HL-60 (cell line): Measurements from ENCODE around the gene SCYGR7.

Experiments used
- CTCF ChIP-seq: IDR thresholded peaks from one replicate; pipeline ENCODE4 v1.5.1; 2011; ENCODE audit warnings: low read length, control low read depth, inconsistent platforms; ENCODE audit not compliant: insufficient read depth
- GABPA ChIP-seq: IDR thresholded peaks from 2 replicates; pipeline ENCODE4 v1.6.1; 2012; ENCODE audit warnings: low read depth
- POLR2AphosphoS5 ChIP-seq: IDR thresholded peaks from 2 replicates; pipeline ENCODE4 v1.6.1; 2012; ENCODE audit warnings: low read depth
- REST ChIP-seq: IDR thresholded peaks from 2 replicates; pipeline ENCODE4 v1.6.1; 2012; ENCODE audit warnings: low read depth; ENCODE audit not compliant: insufficient replicate concordance
- SPI1 ChIP-seq: IDR thresholded peaks from 2 replicates; pipeline ENCODE4 v1.6.1; 2012; ENCODE audit warnings: low read depth, mild to moderate bottlenecking, borderline replicate concordance

- TF ChIP-seq CTCF (no peak), POLR2AphosphoS5 (no peak), REST (no peak), SPI1 (no peak), GABPA (no peak)
Measured at GRCh38 chr2:227703961-227704360, 24.2 kb upstream of the SCYGR7 start.
